NCI-H1092 treated with DMSO at 0.1 percent for 48 hours (cell line): ENCODE results near the gene RSL1D1.
A peak's percentile ranks its signal among the peaks of the same experiment; 100 is the strongest.
"Not testable (repeated sequence)": the region's sequence is repeated elsewhere in the genome, so short reads cannot be mapped to it uniquely, and the experiment has no call there.

ENCODE experiments used
- DNase-seq: peaks from one replicate; lab custom pipeline; 2025; lab: John Stamatoyannopoulos, UW

The RSL1D1 gene

DNA sequence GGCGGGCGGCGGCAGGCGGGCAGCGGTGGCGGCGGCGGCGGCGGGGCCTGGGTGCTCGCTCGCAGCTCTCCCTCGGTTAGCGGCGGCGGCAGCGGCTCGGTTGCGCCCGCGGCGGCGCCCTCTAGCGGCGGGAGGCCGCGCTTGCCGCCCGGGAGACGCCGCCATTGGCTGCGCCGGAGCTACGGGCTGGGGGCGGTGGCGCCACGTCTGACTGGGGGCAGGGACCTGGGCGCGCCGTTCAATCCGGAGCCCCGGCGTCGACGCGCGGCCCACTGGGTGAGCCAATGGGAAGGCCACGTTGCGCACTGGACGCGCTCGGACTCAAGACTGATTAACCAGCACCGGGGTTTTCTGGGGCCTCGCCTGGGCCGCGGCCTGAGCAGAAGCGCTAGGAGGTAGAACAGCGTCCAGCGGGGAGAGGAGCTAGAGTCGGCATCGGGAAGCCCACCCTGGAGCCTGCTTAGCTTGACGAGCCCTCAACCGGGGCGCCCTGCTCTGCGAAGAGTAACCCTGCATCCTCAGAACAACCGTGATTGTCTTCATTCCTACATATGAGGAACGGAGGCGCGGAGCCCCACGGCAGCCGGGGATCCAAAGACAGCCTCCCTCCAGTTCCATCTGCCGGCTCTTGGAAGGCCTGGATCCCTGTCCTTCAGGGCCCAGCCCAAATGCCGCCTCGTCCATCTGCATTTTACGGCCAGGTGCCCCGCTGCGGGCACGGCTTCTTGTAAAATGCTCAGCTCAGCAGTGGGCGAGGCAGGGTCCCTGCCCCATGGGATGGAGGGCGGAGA, 54.0 kb downstream of the RSL1D1 start, which contains the start of gene ZC3H7A:
ZC3H7A (minus strand) TSS at position 93 of the 791 bp plus-strand sequence. CDS start 14,904 bp downstream, outside the sequence.
- DNase-seq: peak; percentile 95

GRCh38 chr16:11796227-11797165, 54.8 kb downstream of the RSL1D1 start:
- no peak for DNase-seq

GRCh38 chr16:11795887-11796226, 55.5 kb downstream of the RSL1D1 start:
- no peak for DNase-seq

DNA sequence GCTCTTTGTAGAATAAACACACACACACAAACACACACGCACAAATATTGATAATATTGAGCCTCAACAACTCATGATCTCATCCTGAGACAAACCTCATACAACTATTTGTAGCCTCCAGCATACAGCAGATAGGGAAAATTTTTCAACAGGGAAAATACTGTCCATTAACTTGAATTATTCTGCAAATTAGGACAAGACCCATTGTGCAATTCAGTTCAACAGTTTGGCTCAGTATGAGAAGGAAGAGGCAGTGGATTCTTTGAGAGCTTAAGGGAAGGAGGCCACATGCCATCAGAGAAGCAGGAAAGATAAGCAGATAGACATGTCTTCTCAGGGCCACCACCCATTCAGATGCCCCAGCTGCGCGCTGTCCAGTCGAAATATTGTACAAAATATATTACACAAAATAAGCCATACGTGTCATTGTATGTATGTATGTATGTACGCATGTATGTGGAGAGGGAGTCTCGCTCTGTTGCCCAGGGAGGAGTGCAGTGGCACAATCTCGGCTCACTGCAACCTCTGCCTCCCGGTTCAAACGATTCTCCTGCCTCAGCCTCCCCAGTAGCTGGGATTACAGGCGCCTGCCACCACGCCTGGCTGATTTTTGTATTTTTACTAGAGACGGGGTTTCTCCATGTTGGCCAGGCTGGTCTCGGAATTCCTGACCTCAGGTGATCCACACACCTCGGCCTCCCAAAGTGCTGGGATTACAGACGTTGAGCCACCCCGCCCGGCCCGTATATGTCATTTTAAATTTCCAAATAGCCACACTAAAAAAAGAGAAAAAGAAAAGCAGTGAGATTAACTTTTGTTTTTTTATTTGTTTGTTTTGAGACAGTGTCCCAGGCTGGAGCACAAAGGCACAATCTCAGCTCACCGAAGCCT, 56.1 kb downstream of the RSL1D1 start:
- DNase-seq: no peak

- no peak for DNase-seq
Observed at GRCh38 chr16:11794447-11794846, 56.9 kb downstream of the RSL1D1 start.

- peak; percentile 44 for DNase-seq
Observed at GRCh38 chr16:11793840-11794239, 57.5 kb downstream of the RSL1D1 start.

- peak; percentile 98 for DNase-seq
Observed at GRCh38 chr16:11792410-11793241, 58.7 kb downstream of the RSL1D1 start.

GRCh38 chr16:11791144-11791828, 60.1 kb downstream of the RSL1D1 start:
- peak; percentile 65 for DNase-seq

DNA sequence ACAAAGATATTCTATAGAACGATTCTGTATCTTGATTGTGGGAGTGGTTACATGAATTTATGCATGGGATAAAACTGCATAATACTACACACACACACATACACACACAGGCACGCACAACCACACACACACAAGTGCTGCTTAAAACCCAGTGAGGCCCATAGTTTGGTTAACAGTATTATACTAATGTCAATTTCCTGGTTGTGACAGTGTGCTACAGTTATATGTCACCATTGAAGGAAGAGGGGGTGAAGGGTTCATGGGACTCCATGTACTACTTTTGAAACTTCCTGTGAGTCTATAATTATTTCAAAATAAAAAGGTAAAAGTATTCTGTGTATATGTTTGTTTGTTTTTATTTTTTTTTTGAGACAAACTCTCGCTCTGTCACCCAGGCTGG, 62.4 kb downstream of the RSL1D1 start:
- no peak for DNase-seq

GRCh38 chr16:11784980-11785599, 66.3 kb downstream of the RSL1D1 start:
- DNase-seq: not testable (repeated sequence)

DNA sequence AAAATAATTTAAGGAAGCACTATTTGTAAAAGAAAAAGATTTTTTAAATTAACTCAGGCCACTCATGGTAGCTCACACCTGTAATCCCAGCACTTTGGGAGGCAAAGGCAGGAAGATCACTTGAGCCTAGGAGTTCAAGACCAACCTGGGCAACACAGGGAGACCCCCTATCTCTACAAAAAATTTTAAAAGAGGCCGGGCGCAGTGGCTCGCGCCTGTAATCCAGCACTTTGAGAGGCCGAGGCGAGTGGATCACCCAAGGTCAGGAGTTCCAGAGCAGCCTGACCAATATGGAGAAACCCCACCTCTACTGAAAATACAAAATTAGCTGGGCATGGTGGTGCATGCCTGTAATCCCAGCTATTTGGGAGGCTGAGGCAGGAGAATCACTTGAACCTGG, 67.0 kb downstream of the RSL1D1 start:
- DNase-seq: not testable (repeated sequence)

- no peak for DNase-seq
Observed at GRCh38 chr16:11784038-11784369, 67.3 kb downstream of the RSL1D1 start.
